GM12892 (cell line): ENCODE measurements around the gene IQGAP2.

Experiments used
- POLR2A ChIP-seq: IDR thresholded peaks from 2 replicates; pipeline ENCODE4 v1.6.1; 2011; ENCODE audit warnings: low read depth, low read length, control low read depth
- TAF1 ChIP-seq: IDR thresholded peaks from 2 replicates; pipeline ENCODE4 v1.6.1; 2011; ENCODE audit warnings: low read depth, mild to moderate bottlenecking, control low read depth, low read length, borderline replicate concordance

- TF ChIP-seq TAF1 (no peak), POLR2A (no peak)
These were observed 59.1 kb downstream of the IQGAP2 start for GRCh38 chr5:76462097-76462667.
